GM23338 (cell line): ENCODE data around the gene CAMTA1. TPM values are rescaled to one million over a fixed set of nuclear protein-coding genes. Genes with fewer than 3 reads are reported as not detected.

Experiments
- ATAC-seq: fragments of 200-7000 bp; cut with Tn5 transposase; 3 replicates; pipeline ENCODE4 v1.9.1; 2020
- DNase-seq: peaks from one replicate; pipeline ENCODE4 v3.0.0-alpha.2; 2015; ENCODE audit warnings: low spot score
- H2AFZ ChIP-seq: fragments of 200-600 bp; sonication (generic); 2 replicates; pipeline ENCODE4 v1.8.0; 2016; ENCODE audit warnings: antibody characterized with exemption, mild to moderate bottlenecking, moderate library complexity
- H3F3A ChIP-seq: fragments of 200-600 bp; sonication (generic); replicated peaks from 2 replicates; pipeline ENCODE4 v1.8.0; 2017; ENCODE audit warnings: antibody characterized with exemption, mixed run types, low read depth
- H3K27ac ChIP-seq: fragments of 200-600 bp; sonication (generic); 2 replicates; pipeline ENCODE4 v1.6.1; 2016; ENCODE audit warnings: low read depth
- H3K27me3 ChIP-seq: fragments of 200-600 bp; sonication (generic); 2 replicates; pipeline ENCODE4 v1.8.0; 2016; ENCODE audit warnings: mild to moderate bottlenecking, mixed run types, moderate library complexity; ENCODE audit not compliant: insufficient read depth
- H3K36me3 ChIP-seq: fragments of 200-600 bp; sonication (generic); 2 replicates; pipeline ENCODE4 v1.8.0; 2016; ENCODE audit warnings: mild to moderate bottlenecking; ENCODE audit not compliant: insufficient read depth
- H3K4me1 ChIP-seq: fragments of 200-600 bp; sonication (generic); 2 replicates; pipeline ENCODE4 v1.8.0; 2016; ENCODE audit warnings: mild to moderate bottlenecking, moderate library complexity; ENCODE audit not compliant: insufficient read depth
- H3K4me2 ChIP-seq: fragments of 200-600 bp; sonication (generic); 2 replicates; pipeline ENCODE4 v1.7.1; 2017; ENCODE audit warnings: mixed run types
- H3K4me3 ChIP-seq: fragments of 200-600 bp; sonication (generic); 2 replicates; pipeline ENCODE4 v1.6.1; 2016; ENCODE audit warnings: mixed run types
- H3K79me2 ChIP-seq: fragments of 200-600 bp; sonication (generic); replicated peaks from 2 replicates; pipeline ENCODE4 v1.8.0; 2017; ENCODE audit warnings: mild to moderate bottlenecking; ENCODE audit not compliant: insufficient read depth
- H3K9me2 ChIP-seq: fragments of 200-600 bp; sonication (generic); 2 replicates; pipeline ENCODE4 v1.8.0; 2017; ENCODE audit not compliant: insufficient read depth
- H4K20me1 ChIP-seq: fragments of 200-600 bp; sonication (generic); replicated peaks from 2 replicates; pipeline ENCODE4 v1.8.0; 2017; ENCODE audit warnings: mild to moderate bottlenecking; ENCODE audit not compliant: insufficient read depth
- H3K27ac Mint-ChIP-seq: 2 replicates; pipeline ENCODE4 v1.8.0; 2020; ENCODE audit warnings: inconsistent platforms, mild to moderate bottlenecking, moderate library complexity, mixed read lengths
- H3K27me3 Mint-ChIP-seq: 3 replicates; pipeline ENCODE4 v1.8.0; 2022; ENCODE audit warnings: low read depth, mild to moderate bottlenecking, moderate library complexity, mixed read lengths, inconsistent platforms; ENCODE audit not compliant: insufficient read depth, poor library complexity
- H3K36me3 Mint-ChIP-seq: 3 replicates; pipeline ENCODE4 v1.8.0; 2021; ENCODE audit warnings: low read depth, mild to moderate bottlenecking, inconsistent platforms, moderate library complexity, mixed read lengths
- H3K4me1 Mint-ChIP-seq: 3 replicates; pipeline ENCODE4 v1.8.0; 2020; ENCODE audit warnings: mild to moderate bottlenecking, inconsistent platforms, mixed read lengths
- H3K4me3 Mint-ChIP-seq: 3 replicates; pipeline ENCODE4 v1.8.0; 2021; ENCODE audit warnings: moderate library complexity, mild to moderate bottlenecking, inconsistent platforms, mixed read lengths
- H3K9me3 Mint-ChIP-seq: 3 replicates; pipeline ENCODE4 v1.8.0; 2020; ENCODE audit warnings: moderate library complexity, mild to moderate bottlenecking, inconsistent platforms, mixed read lengths
- CREB1 ChIP-seq: fragments of 250-450 bp; sonication (Bioruptor Pico); IDR thresholded peaks from 2 replicates; pipeline ENCODE4 v1.5.0; 2020; ENCODE audit warnings: low read depth, mild to moderate bottlenecking, moderate library complexity
- JUNB ChIP-seq: IDR thresholded peaks from one replicate; pipeline ENCODE4 v1.6.1; 2016; ENCODE audit warnings: antibody characterized with exemption; ENCODE audit not compliant: unreplicated experiment
- NANOG ChIP-seq: IDR thresholded peaks from 2 replicates; pipeline ENCODE4 v1.6.1; 2016; ENCODE audit warnings: antibody characterized with exemption, borderline replicate concordance
- POLR2AphosphoS5 ChIP-seq: IDR thresholded peaks from 2 replicates; pipeline ENCODE4 v1.6.1; 2016; ENCODE audit warnings: antibody characterized with exemption, low read depth
- STAT1 ChIP-seq: IDR thresholded peaks from one replicate; pipeline ENCODE4 v1.6.1; 2016; ENCODE audit warnings: antibody characterized with exemption; ENCODE audit not compliant: unreplicated experiment
- ZNF331 ChIP-seq: fragments of 250-450 bp; sonication (Bioruptor Pico); IDR thresholded peaks from 2 replicates; pipeline ENCODE4 v1.5.0; 2020; ENCODE audit warnings: low read depth, mild to moderate bottlenecking, moderate library complexity
- ZNF462 ChIP-seq: fragments of 250-450 bp; sonication (Bioruptor Pico); IDR thresholded peaks from 2 replicates; pipeline ENCODE4 v1.5.0; 2020; ENCODE audit warnings: mild to moderate bottlenecking, moderate library complexity
- polyA plus RNA-seq: library from polyadenylated mRNA; unstranded; fragments of >200 nt; fragmentation: Nextera tagmentation; extraction: Ambion mirVana; gene quantifications from 2 replicates; pipeline ENCODE4 v1.2.1, GENCODE V29; 2016
- total RNA-seq: library from RNA; depleted of rRNA; stranded (reverse); fragments of >200 nt; shearing (Covaris generic); gene quantifications from 2 replicates; pipeline ENCODE4 v1.2.3, GENCODE V29; 2014

CAMTA1 gene
- total and polyA plus RNA-seq, 2 experiments from 2014 or later, result 115 to 519 TPM

GRCh38 chr1:6869545-6869944 lies 84.3 kb downstream of the CAMTA1 start:
- Histone ChIP-seq H3F3A (no peaks in the 10 kb centered on the region), H4K20me1 (0 out of 2 replicates have a peak, but pooled peaks cover 5% of the 10 kb centered on the region), H3K4me3 (no peak overlapping the region), H2AFZ (no peak overlapping the region), H3K79me2 (peaks cover 48% of the 10 kb centered on the region), H3K9me2 (no peaks in the 10 kb centered on the region), H3K4me2 (no peak overlapping the region), H3K4me1 (peaks cover 51% of the 10 kb centered on the region), H3K36me3 (no peaks in the 10 kb centered on the region), H3K27ac (no peak overlapping the region), H3K27me3 (no peaks in the 10 kb centered on the region)
- H3K27me3 Mint-ChIP-seq, result no peaks in the 10 kb centered on the region
- no peak for TF ChIP-seq STAT1
- no peak for TF ChIP-seq CREB1 (CRISPR knock-in tag)
- no peak for TF ChIP-seq POLR2AphosphoS5
- TF ChIP-seq NANOG, result no peak
- no peak for TF ChIP-seq ZNF331
- no peak for TF ChIP-seq ZNF462 (CRISPR knock-in tag)
- no peak overlapping the region for H3K4me3 Mint-ChIP-seq
- no peak for DNase-seq
- no peaks in the 10 kb centered on the region for H3K9me3 Mint-ChIP-seq
- no peaks in the 10 kb centered on the region for H3K36me3 Mint-ChIP-seq
- peak overlapping the region; percentile 48; the same call in 1 of the 2 replicates for H3K27ac Mint-ChIP-seq
- H3K4me1 Mint-ChIP-seq, result peaks cover 56% of the 10 kb centered on the region
- no peak for ATAC-seq

DNA sequence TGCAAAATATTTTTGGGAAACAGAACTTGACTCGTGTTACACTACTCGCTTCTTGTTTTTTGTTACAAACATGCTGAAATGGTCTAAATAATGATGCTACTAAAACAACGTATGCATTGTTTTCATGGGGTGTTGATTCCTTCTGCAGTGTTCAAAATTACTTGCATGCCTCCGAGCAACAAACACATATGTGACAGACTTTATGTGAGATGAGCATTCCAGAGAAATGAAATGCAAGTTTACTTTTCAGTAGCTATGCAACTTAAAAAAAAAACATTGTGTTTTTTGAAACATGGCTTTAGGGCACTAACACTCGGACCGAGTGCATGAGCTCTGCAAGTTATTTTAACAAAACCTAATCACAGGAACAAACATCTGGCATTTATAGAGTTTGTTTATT lies 84.8 kb downstream of the CAMTA1 start:
- H4K20me1 ChIP-seq, result 0 out of 2 replicates have a peak, but pooled peaks cover 5% of the 10 kb centered on the region

More for the DNA sequence above, 84.8 kb downstream of the CAMTA1 start:
- Histone ChIP-seq H3K79me2 (peaks cover 48% of the 10 kb centered on the region), H3K9me2 (no peaks in the 10 kb centered on the region), H3K27me3 (no peaks in the 10 kb centered on the region), H2AFZ (no peak overlapping the region), H3K4me2 (no peak overlapping the region), H3K27ac (no peak overlapping the region), H3K36me3 (no peaks in the 10 kb centered on the region), H3F3A (no peaks in the 10 kb centered on the region), H3K4me3 (no peak overlapping the region), H3K4me1 (peaks cover 51% of the 10 kb centered on the region)
- ATAC-seq (no peak), DNase-seq (no peak)
- Mint-ChIP-seq H3K4me3 (no peak overlapping the region), H3K27ac (no peak overlapping the region), H3K27me3 (no peaks in the 10 kb centered on the region), H3K4me1 (peaks cover 55% of the 10 kb centered on the region), H3K9me3 (no peaks in the 10 kb centered on the region), H3K36me3 (no peaks in the 10 kb centered on the region)
- TF ChIP-seq ZNF462 (CRISPR knock-in tag) (no peak), ZNF331 (no peak), POLR2AphosphoS5 (no peak), JUNB (no peak)
